ENCODE results near the gene S100A14.
"Not testable (repeated sequence)": the region's sequence is repeated elsewhere in the genome, so short reads cannot be mapped to it uniquely, and the experiment has no call there.

The S100A14 gene

DNA sequence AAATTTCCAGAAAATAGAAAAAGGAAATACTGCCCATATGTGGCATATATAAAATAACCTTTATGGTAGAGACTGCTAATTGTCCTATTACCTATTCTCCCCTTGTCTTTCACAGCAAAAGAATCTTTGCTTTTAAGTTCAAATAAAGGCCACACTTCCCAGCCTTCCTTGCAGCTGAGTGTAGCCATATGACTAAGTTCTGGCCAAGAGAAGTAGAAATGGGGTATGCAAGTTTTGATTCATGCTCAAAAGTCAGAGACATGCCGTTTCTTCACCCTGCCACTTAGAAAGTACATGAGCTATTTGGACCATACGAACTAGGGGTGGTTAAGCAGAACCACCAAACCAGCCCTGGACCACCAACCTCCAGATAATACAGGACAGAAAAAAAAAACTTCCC is 32.1 kb downstream of the S100A14 start:
- DNase-seq, result no peak

DNA sequence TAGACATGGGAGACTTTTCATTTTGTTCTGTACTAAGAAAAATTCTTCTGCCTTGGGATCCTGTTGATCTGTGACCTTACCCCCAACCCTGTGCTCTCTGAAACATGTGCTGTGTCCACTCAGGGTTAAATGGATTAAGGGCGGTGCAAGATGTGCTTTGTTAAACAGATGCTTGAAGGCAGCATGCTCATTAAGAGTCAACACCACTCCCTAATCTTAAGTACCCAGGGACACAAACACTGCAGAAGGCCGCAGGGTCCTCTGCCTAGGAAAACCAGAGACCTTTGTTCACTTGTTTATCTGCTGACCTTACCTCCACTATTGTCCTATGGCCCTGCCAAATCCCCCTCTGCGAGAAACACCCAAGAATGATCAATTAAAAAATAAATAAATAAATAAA is 32.6 kb downstream of the S100A14 start:
- DNase-seq, result not testable (repeated sequence)

DNA sequence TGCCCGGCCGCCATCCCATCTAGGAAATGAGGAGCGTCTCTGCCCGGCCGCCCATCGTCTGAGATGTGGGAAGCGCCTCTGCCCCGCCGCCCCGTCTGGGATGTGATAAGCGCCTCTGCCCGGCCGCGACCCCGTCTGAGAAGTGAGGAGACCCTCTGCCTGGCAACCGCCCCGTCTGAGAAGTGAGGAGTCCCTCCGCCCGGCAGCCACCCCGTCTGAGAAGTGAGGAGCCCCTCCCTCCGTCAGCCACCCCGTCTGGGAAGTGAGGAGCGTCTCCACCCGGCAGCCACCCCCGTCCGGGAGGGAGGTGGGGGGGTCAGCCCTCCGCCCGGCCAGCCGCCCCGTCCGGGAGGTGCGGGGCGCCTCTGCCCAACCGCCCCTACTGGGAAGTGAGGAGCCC is 33.3 kb downstream of the S100A14 start:
- DNase-seq, result not testable (repeated sequence)

DNA sequence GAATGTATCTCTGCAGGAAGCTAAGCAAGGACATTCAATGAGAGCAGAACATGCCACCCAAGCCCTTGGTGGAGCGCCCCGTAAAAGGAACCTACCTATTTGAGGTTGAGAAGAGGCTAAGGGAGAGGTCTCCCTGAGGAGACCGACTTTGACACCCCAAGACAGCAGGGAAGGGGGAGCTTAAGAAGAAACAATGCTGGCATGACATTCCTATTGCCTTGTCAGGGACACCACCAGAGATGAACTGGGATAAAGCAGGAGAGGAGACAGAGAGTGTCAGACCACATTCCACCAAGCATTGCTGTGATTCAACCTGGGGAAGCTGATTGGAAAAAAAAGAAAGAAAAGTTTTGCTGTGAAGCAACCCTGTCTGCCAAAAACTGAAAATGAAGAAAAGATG is 37.2 kb downstream of the S100A14 start:
- no peak for DNase-seq

DNA sequence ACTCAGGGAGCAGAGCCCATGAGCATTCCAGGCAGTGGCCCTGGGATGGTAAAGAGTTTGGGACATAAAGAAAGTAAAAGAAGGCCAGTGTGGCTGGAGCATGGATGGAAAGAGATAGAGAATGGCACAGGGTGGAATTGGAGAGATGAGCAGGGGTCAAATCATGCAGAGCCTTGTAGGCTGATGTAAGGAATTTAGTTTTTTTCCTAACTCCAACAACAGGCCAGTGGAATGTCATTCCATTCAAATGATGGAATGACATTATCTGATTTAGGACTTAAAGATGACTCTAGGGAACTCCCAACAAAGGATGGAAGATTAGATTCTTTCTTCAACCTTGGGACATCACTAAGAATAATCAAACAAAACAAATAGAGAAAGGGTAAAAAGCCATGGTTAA is 37.6 kb downstream of the S100A14 start:
- DNase-seq, result no peak

DNA sequence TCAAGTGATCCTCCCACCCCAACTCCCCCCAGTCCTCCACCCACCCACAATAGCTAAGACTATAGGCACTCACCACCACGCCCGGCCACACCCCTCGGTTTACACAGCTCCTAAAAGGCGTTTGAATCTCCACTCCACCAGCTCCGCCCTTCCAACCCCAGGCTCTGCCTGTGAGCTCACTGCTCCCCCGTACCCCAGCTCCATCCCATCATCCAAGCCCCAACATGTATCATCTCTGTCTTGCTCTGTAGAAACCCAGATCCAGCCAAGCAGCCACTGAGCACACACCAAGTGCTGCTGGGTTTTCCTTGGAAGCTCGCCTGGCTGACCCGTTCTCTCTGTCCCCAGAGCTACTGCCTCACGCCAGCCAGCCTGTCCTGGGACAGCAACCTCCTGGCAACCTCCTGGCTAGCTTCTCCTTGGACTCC is 38.5 kb downstream of the S100A14 start:
- DNase-seq, result no peak

DNA sequence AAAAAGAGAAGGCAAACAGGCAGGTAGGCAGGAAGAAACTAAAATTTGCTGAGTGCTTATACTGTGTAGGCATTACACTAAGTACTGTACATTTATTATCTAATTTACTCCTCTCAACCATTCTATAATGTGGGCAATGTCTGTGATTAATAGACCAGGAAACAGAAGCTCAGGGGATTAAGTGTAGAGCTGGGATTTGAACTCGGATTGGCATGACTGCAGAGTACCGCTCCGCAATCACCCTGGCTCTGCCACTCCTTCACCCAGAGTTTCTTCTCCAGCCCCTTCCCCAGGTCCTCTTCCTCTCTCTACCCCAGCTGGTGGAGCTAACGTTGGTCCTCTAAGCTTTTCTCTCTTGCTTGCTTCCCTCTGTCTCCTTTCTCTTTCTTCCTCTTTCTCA is 39.0 kb downstream of the S100A14 start:
- DNase-seq, result no peak

DNA sequence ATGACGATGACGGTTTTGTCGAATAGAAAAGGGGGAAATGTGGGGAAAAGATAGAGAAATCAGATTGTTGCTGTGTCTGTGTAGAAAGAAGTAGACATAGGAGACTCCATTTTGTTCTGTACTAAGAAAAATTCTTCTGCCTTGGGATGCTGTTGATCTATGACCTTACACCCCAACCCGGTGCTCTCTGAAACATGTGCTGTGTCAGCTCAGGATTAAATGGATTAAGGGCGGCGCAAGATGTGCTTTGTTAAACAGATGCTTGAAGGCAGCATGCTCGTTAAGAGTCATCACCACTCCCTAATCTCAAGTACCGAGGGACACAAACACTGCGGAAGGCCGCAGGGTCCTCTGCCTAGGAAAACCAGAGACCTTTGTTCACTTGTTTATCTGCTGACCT is 40.6 kb downstream of the S100A14 start:
- DNase-seq, result not testable (repeated sequence)

DNA sequence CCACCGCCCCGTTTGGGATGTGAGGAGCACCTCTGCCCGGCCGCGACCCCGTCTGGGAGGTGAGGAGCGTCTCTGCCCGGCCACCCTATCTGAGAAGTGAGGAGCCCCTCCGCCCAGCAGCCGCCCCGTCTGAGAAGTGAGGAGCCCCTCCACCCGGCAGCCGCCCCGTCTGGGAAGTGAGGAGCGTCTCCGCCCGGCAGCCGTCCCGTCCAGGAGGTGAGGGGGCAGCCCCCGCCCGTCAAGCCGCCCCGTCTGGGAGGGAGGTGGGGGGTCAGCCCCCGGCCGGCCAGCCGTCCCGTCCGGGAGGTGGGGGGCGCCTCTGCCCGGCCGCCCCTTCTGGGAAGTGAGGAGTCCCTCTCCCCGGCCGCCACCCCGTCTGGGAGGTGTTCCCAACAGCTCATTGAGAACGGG is 41.0 kb downstream of the S100A14 start:
- not testable (repeated sequence) for DNase-seq

DNA sequence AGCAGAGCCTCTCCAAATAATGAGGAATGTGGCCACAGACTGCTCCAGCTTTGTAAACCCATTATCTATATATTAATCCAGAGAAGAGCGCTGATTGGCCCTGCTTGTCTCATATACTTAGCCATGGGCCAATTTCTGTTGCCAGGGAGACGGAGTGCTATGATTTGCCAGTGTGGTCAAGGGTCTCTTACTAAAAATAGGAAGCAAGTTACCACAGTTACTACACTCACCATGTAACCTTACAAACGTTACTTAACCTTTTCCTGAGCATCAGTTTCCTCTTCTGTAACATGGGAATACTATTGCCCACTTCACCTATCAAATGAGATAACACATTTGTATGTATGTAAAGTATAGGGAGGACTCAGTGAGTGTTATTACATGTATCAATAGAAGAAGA is 42.8 kb downstream of the S100A14 start:
- no peak for DNase-seq

DNA sequence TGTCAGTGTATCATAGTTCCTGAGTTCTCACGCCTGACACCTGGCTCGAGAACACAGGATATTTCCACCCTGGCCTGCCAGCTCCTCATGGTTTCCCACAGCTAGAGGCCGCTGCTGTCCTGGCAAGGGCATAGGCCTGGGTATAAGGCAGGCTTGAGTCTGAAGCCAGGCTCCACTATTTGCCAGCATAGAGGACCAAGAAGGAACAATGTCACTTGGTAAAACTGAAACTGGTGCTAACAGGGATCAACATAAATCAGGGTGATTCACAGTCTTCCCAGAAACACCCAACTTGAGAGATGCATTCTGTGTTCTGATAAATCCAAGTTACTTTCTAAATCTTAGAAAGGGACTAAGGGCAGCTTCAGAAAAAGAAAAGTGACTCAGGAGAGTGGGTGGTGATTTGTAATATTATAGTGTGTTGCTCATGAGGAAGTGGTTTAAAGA is 43.5 kb downstream of the S100A14 start:
- DNase-seq, result peak; percentile 77

DNA sequence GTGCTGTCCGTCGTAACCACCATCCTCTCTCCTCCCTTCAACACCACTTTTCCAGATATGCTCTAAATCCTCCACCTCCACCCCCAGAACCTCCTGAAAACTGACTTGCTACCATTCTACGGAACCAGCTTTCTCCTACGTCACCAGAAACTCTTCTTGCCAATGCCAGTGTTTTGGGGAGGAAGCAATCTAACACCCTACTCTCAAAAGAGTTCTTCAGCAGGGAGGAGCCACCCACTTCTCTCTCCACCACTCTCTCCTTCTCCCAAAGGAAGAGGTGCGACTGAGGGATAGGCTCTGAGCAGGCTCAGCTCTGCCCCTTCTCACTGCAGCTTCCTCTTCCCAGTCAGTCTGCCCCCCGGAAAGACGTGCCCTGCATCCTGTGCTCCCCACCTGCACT is 44.4 kb downstream of the S100A14 start:
- no peak for DNase-seq

DNA sequence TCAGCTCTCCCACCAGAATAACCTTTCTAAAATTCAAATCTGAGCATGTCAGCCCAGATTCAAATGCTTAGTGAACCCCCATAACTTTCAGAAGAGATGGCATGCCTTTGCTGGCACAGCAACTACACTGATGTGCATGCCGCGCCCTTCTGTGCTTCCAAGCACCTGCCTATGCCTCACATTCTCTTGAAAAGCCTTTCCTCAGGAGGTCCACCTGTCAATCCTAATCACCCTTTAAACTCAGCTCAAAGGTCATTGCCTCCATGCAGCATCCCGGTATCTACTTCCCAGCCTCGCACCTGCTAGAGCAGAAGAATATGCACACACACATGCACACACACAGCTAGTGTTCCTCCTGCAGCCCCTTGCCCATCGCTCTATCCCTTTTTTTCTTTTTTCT is 45.3 kb downstream of the S100A14 start:
- DNase-seq, result no peak

DNA sequence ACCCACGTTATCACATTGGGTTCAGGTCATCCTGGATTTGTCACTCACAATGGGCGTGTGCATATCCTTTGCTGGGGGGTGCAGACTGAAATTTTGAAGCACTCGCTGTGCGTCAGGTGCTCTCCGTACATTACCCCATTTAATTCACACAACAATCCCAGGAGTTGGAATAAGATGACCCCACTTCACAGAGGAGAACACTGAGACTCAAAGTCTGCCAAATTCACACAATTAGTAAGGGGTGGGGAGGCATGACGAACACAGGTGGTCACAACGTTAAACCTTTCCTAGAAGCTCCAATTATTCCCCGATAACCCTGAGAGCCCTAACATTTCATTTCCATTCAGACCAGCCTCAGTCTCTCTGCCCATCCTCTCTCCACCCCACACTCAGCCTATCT is 46.7 kb downstream of the S100A14 start:
- no peak for DNase-seq

DNA sequence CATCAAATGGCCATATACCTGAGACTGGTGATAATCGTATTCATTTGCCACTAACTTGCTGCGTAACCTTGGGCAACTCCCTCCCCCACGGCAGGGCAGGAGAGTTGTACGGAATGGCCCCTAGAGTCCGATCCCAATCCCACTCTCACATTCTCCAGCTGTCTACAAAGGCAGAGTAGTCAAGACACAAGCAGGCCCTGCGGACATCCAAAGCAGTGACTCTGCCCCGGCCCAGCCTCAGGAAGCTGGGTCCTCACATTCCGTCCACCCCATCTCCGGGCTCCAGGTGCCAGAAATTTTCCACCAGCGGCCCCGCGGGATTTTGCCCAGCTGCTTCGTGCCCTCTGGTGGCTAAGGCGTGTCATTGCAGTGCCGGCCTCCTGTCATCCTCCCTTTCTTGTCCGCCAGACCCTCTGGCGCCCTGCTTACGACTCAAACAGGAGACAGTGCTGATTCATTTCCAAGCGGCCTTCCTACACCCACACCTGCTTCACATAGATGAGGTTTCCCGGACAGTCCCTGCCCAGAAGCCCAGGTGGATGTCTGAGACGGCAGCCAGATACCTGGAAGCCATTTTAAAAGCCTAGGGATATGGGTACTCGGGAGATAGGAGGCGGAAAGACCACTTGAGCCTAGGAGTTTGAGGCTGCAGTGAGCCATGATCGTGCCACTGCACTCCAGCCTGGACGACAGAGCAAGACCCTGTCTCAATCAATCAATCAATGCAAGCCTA is 47.6 kb downstream of the S100A14 start:
- peak; percentile 92 for DNase-seq

DNA sequence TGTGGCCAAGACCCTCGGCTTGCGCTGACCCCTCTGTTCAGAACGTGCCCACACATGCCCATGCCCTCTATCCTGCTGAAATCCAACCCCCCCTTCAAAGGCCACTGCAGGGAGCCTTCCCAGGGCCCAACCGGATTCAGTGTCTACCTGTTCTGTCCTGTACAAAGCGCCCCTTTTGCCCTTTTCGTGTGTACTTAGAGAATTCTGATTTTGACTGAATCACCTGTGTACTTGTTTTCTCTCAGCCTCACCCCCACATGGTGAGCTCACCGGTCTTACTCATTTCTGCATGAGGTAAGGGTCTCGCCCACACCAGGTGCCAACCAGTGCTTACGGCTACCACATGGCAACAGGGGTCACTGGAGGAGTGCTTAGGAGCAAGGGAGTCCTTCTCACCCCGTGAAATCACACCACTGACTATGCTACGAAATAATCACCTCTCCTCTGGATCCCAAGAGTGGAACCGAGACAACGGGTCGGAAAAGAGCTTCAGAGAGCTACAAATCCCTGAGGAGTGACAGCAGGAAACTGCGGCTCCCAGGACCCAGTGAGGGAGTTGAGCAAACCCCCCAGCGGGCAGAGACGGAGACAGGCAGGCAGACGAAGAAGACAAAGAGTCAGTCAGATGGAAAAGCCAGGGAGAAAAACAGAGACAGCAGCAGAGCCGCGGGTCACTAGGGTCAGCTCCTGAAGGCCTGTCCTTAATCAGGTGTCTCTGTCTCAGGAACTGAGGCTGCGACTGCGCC is 48.3 kb downstream of the S100A14 start:
- DNase-seq, result peak; percentile 71

DNA sequence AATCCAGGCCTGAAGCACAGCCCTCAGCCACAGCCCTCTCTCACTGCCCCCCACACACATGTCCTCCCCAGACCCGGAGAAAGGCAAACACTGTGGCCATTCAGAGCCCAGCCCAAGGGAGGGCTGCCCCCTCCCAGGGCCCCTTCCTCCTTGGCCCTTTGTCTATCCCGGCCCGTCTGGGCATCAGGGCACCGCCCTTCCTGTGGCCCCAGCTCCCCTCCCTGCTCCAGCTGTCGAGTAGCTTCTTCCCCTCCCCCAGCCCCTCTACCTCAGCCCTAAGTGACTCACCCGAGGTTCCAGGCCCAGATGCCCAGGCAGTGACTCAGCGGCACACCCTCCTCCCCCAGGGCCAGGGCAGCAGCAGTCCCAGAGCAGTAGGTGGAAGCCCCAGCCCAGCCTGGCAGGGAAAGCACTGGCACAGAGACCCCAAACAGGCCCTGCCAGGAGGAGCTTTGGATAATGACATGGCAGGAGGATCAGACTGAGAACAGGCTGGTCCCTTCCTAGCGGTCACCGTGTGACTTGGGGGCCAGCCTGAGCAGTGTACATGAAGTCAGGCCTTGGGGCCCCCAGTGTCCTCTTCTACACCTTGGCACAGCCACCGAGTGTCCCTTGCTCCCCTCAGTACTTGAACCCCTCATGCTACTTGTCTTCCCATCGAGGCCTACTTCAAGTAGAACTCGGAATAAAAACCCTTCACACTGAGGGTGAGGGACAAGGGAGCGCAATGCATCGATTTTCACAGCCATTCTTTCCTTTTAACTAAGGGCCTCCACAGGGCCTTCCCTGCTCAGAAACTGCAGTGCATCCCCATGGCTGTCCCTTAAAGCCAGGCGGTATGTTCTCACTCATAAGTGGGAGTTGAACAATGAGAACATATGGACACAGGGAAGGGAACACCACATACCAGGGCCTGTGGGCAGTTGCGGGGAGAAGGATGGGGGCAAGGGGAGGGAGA is 49.4 kb downstream of the S100A14 start:
- DNase-seq, result peak; percentile 95

DNA sequence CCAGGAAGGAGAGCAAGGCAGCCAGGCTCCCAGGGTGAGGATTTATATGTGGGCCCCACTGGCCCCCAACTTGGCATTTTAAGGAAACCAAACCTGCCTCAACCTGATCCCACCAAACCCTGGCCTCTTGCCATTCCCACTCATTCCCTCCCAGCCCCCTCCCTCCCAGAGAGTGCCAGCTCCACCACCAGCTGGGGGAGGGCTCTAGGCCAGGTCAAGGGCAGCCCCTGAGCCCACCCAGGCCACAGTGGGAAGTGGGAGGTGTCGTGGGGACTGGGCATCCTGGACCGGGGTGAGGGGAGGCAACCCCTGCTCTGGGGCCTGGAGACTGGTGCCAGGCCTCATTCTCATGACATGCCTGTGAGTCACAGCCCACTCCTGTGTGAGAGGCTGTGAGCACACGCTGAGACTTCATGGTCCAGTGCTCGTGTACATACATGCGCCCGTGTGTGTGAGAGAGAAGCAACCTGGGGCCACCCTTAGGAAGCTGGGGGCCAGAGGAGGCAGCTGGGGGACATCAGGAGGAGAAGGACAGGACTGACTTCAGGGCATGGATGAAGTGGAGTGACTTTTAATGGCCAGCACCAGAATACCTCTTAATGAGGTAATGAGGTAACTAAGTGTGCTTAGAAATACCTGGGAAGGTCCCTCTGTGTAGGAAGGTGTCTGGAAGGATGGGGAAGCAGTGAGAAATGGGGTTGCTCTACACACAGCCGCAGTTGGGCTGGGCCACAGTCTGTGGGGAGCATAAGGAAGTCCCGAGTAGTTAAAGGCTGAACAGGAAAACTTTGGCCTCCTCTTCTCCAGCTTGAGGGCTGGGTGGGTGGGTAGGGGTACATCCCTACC is 50.4 kb downstream of the S100A14 start, which contains the start of gene S100A2:
TSS of gene S100A2 (minus strand) at position 316 of the 846 bp plus-strand sequence. CDS start 1,967 bp downstream, outside the sequence.
- DNase-seq, result peak; percentile 76
